Posterior vena cava (tissue), 2 donors: ENCODE measurements around the gene SCARB1. TPM values are rescaled to one million over a fixed set of nuclear protein-coding genes. Genes with fewer than 3 reads are reported as not detected.
"Not testable (repeated sequence)": the region's sequence is repeated elsewhere in the genome, so short reads cannot be mapped to it uniquely, and the experiment has no call there.

Experiments
- DNase-seq: peaks from one replicate; pipeline ENCODE4 v3.0.0-alpha.2; 2020; ENCODE audit warnings: low spot score
- intact Hi-C, 2 donors: fragments of 100-400 bp; cut with DNase I; formaldehyde crosslinking; loops; one replicate each; pipeline versions ENCODE4 v1.14.1 to v1.14.2; 2022 to 2023
- total RNA-seq, 2 donors: library from RNA; stranded (reverse); fragmentation: NEBNext Ultra II Directional; extraction: Animal tissue kit (Norgen Biotek cat#: 25700); gene quantifications; one replicate each; pipeline ENCODE4 v1.2.1, GENCODE V29; 2021
- donor health status: DM: yes; HTN: yes; CAD: no.
- donor health status: DM: yes; HTN: yes; CAD: no.

Gene SCARB1
- total RNA-seq, 2 donors from 2014 or later = 13.0 to 14.3 TPM

- DNase-seq, intact Hi-C loops: not testable (repeated sequence)
Observed at GRCh38 chr12:124887766-124888165, 24.1 kb upstream of the SCARB1 start.

GRCh38 chr12:124884587-124885438, 21.1 kb upstream of the SCARB1 start:
- DNase-seq = no peak
- intact Hi-C loops = no loop called here

- intact Hi-C loops = no loop called here
- no peak for DNase-seq
Observed at GRCh38 chr12:124883263-124884130, 19.8 kb upstream of the SCARB1 start.

- DNase-seq = no peak
- intact Hi-C loops = no loop called here
Observed at GRCh38 chr12:124881123-124881522, 17.5 kb upstream of the SCARB1 start.

- intact Hi-C loops, DNase-seq: not testable (repeated sequence)
Observed at GRCh38 chr12:124880335-124880734, 16.7 kb upstream of the SCARB1 start.

GRCh38 chr12:124878795-124879516, 15.3 kb upstream of the SCARB1 start:
- intact Hi-C loops = no loop called here
- DNase-seq = no peak

GRCh38 chr12:124877423-124877822, 13.8 kb upstream of the SCARB1 start:
- intact Hi-C loops = no loop called here
- no peak for DNase-seq

- intact Hi-C loops = no loop called here
- no peak for DNase-seq
Observed at GRCh38 chr12:124876171-124876570, 12.5 kb upstream of the SCARB1 start.

GRCh38 chr12:124875803-124876132, 12.1 kb upstream of the SCARB1 start:
- intact Hi-C loops = no loop called here
- no peak for DNase-seq

GRCh38 chr12:124874988-124875802, 11.5 kb upstream of the SCARB1 start:
- DNase-seq = no peak
- intact Hi-C loops = no loop called here

- no peak for DNase-seq
- intact Hi-C loops = no loop called here
Observed at GRCh38 chr12:124874188-124874587, 10.5 kb upstream of the SCARB1 start.

GRCh38 chr12:124872068-124872719, 8.5 kb upstream of the SCARB1 start:
- no peak for DNase-seq
- intact Hi-C loops = no loop called here

GRCh38 chr12:124871297-124871696, 7.6 kb upstream of the SCARB1 start:
- intact Hi-C loops = no loop called here
- no peak for DNase-seq

GRCh38 chr12:124870515-124870914, 6.9 kb upstream of the SCARB1 start:
- no peak for DNase-seq
- intact Hi-C loops = no loop called here

- intact Hi-C loops = no loop called here
- no peak for DNase-seq
Observed at GRCh38 chr12:124869059-124869665, 5.5 kb upstream of the SCARB1 start.

GRCh38 chr12:124868252-124869058, 4.8 kb upstream of the SCARB1 start:
- no peak for DNase-seq
- intact Hi-C loops = no loop called here

GRCh38 chr12:124867401-124867930, 3.8 kb upstream of the SCARB1 start:
- intact Hi-C loops = no loop called here
- no peak for DNase-seq
